ENCODE results near the gene PHKB. TPM values are rescaled to one million over a fixed set of nuclear protein-coding genes. Genes with fewer than 3 reads are reported as not detected.
A peak's percentile ranks its signal among the peaks of the same experiment; 100 is the strongest.
"Not testable (repeated sequence)": the region's sequence is repeated elsewhere in the genome, so short reads cannot be mapped to it uniquely, and the experiment has no call there.

The PHKB gene
- total RNA-seq, 1 donor from 2014 or later: 34.2 TPM

- ATAC-seq: not testable (repeated sequence)
Observed at GRCh38 chr16:47554587-47554986, 93.5 kb downstream of the PHKB start.

GRCh38 chr16:47561286-47561685 is 100.2 kb downstream of the PHKB start:
- ATAC-seq (no peak), DNase-seq (ENCODE audit: low spot score) (no peak)

More at GRCh38 chr16:47554587-47554986, 93.5 kb downstream of the PHKB start:
- not testable (repeated sequence) for DNase-seq (ENCODE audit: low spot score)

- ATAC-seq: no peak
- no peak for DNase-seq (ENCODE audit: low spot score)
Observed at GRCh38 chr16:47562366-47562765, 101.2 kb downstream of the PHKB start.

- ATAC-seq (peak; percentile 54), DNase-seq (ENCODE audit: low spot score) (peak; percentile 51)
Observed at GRCh38 chr16:47565454-47565853, 104.3 kb downstream of the PHKB start.

GRCh38 chr16:47567321-47567720 is 106.2 kb downstream of the PHKB start:
- DNase-seq (ENCODE audit: low spot score) (no peak), ATAC-seq (no peak)

GRCh38 chr16:47568351-47568750 is 107.2 kb downstream of the PHKB start:
- no peak for ATAC-seq
- no peak for DNase-seq (ENCODE audit: low spot score)

GRCh38 chr16:47571049-47571448 is 109.9 kb downstream of the PHKB start:
- ATAC-seq: no peak
- DNase-seq (ENCODE audit: low spot score): no peak

- DNase-seq (ENCODE audit: low spot score): no peak
- ATAC-seq: no peak
Observed at GRCh38 chr16:47571711-47572110, 110.6 kb downstream of the PHKB start.

GRCh38 chr16:47574091-47575054 is 113.2 kb downstream of the PHKB start:
- no peak for ATAC-seq
- no peak for DNase-seq (ENCODE audit: low spot score)

- DNase-seq (ENCODE audit: low spot score): no peak
- ATAC-seq: no peak
Observed at GRCh38 chr16:47577029-47577428, 115.9 kb downstream of the PHKB start.

GRCh38 chr16:47578033-47578432 is 116.9 kb downstream of the PHKB start:
- DNase-seq (ENCODE audit: low spot score): no peak
- ATAC-seq: no peak

- ATAC-seq: no peak
- DNase-seq (ENCODE audit: low spot score): no peak
Observed at GRCh38 chr16:47578573-47578972, 117.4 kb downstream of the PHKB start.

- DNase-seq (ENCODE audit: low spot score) (no peak), ATAC-seq (no peak)
Observed at GRCh38 chr16:47581114-47581513, 120.0 kb downstream of the PHKB start.

- no peak for ATAC-seq
- no peak for DNase-seq (ENCODE audit: low spot score)
Observed at GRCh38 chr16:47584464-47585225, 123.5 kb downstream of the PHKB start.

GRCh38 chr16:47586121-47586520 is 125.0 kb downstream of the PHKB start:
- ATAC-seq: no peak
- DNase-seq (ENCODE audit: low spot score): no peak

- no peak for ATAC-seq
Observed at GRCh38 chr16:47590472-47590871, 129.3 kb downstream of the PHKB start.

GRCh38 chr16:47592232-47592631 is 131.1 kb downstream of the PHKB start:
- ATAC-seq (no peak), DNase-seq (ENCODE audit: low spot score) (no peak)

More at GRCh38 chr16:47590472-47590871, 129.3 kb downstream of the PHKB start:
- DNase-seq (ENCODE audit: low spot score): no peak

- no peak for ATAC-seq
Observed at GRCh38 chr16:47599512-47599911, 138.4 kb downstream of the PHKB start.

GRCh38 chr16:47600376-47600775 is 139.2 kb downstream of the PHKB start:
- ATAC-seq: no peak

More at GRCh38 chr16:47599512-47599911, 138.4 kb downstream of the PHKB start:
- DNase-seq (ENCODE audit: low spot score): no peak

GRCh38 chr16:47604306-47604705 is 143.2 kb downstream of the PHKB start:
- no peak for ATAC-seq
- no peak for DNase-seq (ENCODE audit: low spot score)

More at GRCh38 chr16:47600376-47600775, 139.2 kb downstream of the PHKB start:
- DNase-seq (ENCODE audit: low spot score): no peak

GRCh38 chr16:47611042-47611441 is 149.9 kb downstream of the PHKB start:
- no peak for ATAC-seq
- DNase-seq (ENCODE audit: low spot score): no peak
